Testis (tissue), 3 donors: ENCODE results near the gene NR2E1. TPM values are rescaled to one million over a fixed set of nuclear protein-coding genes. Genes with fewer than 3 reads are reported as not detected.

Experiments
- DNase-seq: peaks from one replicate; pipeline ENCODE4 v3.0.0-alpha.2; 2019
- H3K27ac ChIP-seq, 2 donors: fragments of 200-600 bp; sonication (generic); one replicate each; pipeline ENCODE4 v1.5.1; 2019
- H3K27me3 ChIP-seq: fragments of 200-600 bp; sonication (generic); one replicate; pipeline ENCODE4 v1.5.1; 2019
- H3K36me3 ChIP-seq: fragments of 200-600 bp; sonication (generic); one replicate; pipeline ENCODE4 v1.5.1; 2017; ENCODE audit warnings: low read depth; ENCODE audit errors: missing control alignments
- H3K4me1 ChIP-seq: fragments of 200-600 bp; sonication (generic); one replicate; pipeline ENCODE4 v1.5.1; 2019
- H3K4me3 ChIP-seq, 2 donors: fragments of 200-600 bp; sonication (generic); one replicate each; pipeline ENCODE4 v1.5.1; 2017 to 2019
- H3K9me3 ChIP-seq: fragments of 200-600 bp; sonication (generic); one replicate; pipeline ENCODE4 v1.5.1; 2017
- CTCF ChIP-seq, 3 experiments: fragments of 450-650 bp in 2 of 3; fragments of 200-600 bp in 1 of 3; sonication (generic) in 1 of 3; IDR thresholded peaks; one replicate each; pipeline ENCODE4 v1.5.1; 2016 to 2019; ENCODE audit warnings: antibody characterized with exemption in 3 of 3, mild to moderate bottlenecking in 2 of 3, moderate library complexity in 1 of 3
- POLR2A ChIP-seq: fragments of 450-650 bp; IDR thresholded peaks from one replicate; pipeline ENCODE4 v1.6.1; 2017; ENCODE audit warnings: antibody characterized with exemption, mild to moderate bottlenecking, moderate library complexity
- WGBS, 2 donors: methylation state at CpG; one replicate each; pipeline ENCODE4 v1.1.5; 2018; 5-methylcytosine and 5-hydroxymethylcytosine counted together
- intact Hi-C: fragments of 100-400 bp; cut with DNase I; formaldehyde crosslinking; loops from one replicate; pipeline ENCODE4 v1.15.1; 2023; ENCODE audit warnings: low total_unique reads
- polyA plus RNA-seq: library from polyadenylated mRNA; stranded (reverse); fragments of 350-450 nt; fragmentation: Illumina TruSeq; extraction: RNeasy Lipid Tissue Mini Kit (QIAGEN cat#74804); gene quantifications from one replicate; pipeline ENCODE4 v1.2.3, GENCODE V29; 2014; ENCODE audit warnings: low read depth, low replicate concordance; ENCODE audit not compliant: insufficient read depth
- total RNA-seq, 2 donors: library from RNA; depleted of rRNA; stranded (reverse); fragments of >200 nt; gene quantifications; one replicate each; pipeline ENCODE4 v1.2.3, GENCODE V29; 2016

The NR2E1 gene
- total and polyA plus RNA-seq, 3 donors from 2014 or later = 0.12 to 0.39 (median 0.30) TPM

- WGBS, 2 donors = 5 to 8% methylated on average over 28 to 67 of the region's 67 CpGs
- no peak overlapping the region for H3K27ac ChIP-seq
- no peaks in the 10 kb centered on the region for H3K27me3 ChIP-seq
- H3K36me3 ChIP-seq = no peaks in the 10 kb centered on the region
- H3K4me3 ChIP-seq = peak overlapping the region; percentile 6 to 39
- no peaks in the 10 kb centered on the region for H3K9me3 ChIP-seq
- intact Hi-C loops = loop anchor here (10.0 kb wide), 1 partner anchor 376 kb away; no protein-coding TSS in a partner anchor
- H3K4me1 ChIP-seq = peaks cover 31% of the 10 kb centered on the region
- DNase-seq = no peak
- TF ChIP-seq CTCF (IDR thresholded peaks at IDR 0.05) (no peak), POLR2A (no peak)
These were observed 46.7 kb upstream of the NR2E1 start for GRCh38 chr6:108118810-108119768.

GRCh38 chr6:108119769-108120141, 46.1 kb upstream of the NR2E1 start:
- no peak for TF ChIP-seq CTCF (IDR thresholded peaks at IDR 0.05)
- no peak for TF ChIP-seq POLR2A
- Histone ChIP-seq H3K9me3 (no peaks in the 10 kb centered on the region), H3K4me1 (peaks cover 25% of the 10 kb centered on the region), H3K27ac (no peak overlapping the region), H3K36me3 (no peaks in the 10 kb centered on the region), H3K27me3 (no peaks in the 10 kb centered on the region), H3K4me3 (peak overlapping the region in 1 of 2 donors; percentile 39)
- no peak for DNase-seq
- intact Hi-C loops = loop anchor here (10.0 kb wide), 1 partner anchor 375 kb away; no protein-coding TSS in a partner anchor
- WGBS, 2 donors = 39% methylated on average over 20 to 24 of the region's 24 CpGs

- Histone ChIP-seq H3K27ac (no peak overlapping the region), H3K4me3 (no peak overlapping the region), H3K9me3 (no peaks in the 10 kb centered on the region), H3K36me3 (no peaks in the 10 kb centered on the region), H3K4me1 (peaks cover 22% of the 10 kb centered on the region), H3K27me3 (no peaks in the 10 kb centered on the region)
- DNase-seq = no peak
- intact Hi-C loops = no loop called here
- TF ChIP-seq CTCF (IDR thresholded peaks at IDR 0.05) = no peak
- whole genome bisulfite sequencing, 2 donors = 64 to 76% methylated on average over 12 of the region's 12 CpGs
These were observed 45.5 kb upstream of the NR2E1 start for GRCh38 chr6:108120311-108120710.

GRCh38 chr6:108121612-108122011, 44.2 kb upstream of the NR2E1 start:
- WGBS, 2 donors = 56 to 68% methylated on average over 10 of the region's 10 CpGs
- H3K27me3 ChIP-seq = no peaks in the 10 kb centered on the region
- H3K9me3 ChIP-seq = no peaks in the 10 kb centered on the region
- peaks cover 21% of the 10 kb centered on the region for H3K4me1 ChIP-seq
- no peak for DNase-seq
- H3K4me3 ChIP-seq = no peak overlapping the region
- H3K36me3 ChIP-seq = no peaks in the 10 kb centered on the region
- TF ChIP-seq POLR2A (no peak), CTCF (IDR thresholded peaks at IDR 0.05) (no peak)
- intact Hi-C loops = no loop called here
- no peak overlapping the region for H3K27ac ChIP-seq
